Ascending aorta (tissue), 2 donors: ENCODE data around the gene ST14. TPM values are rescaled to one million over a fixed set of nuclear protein-coding genes. Genes with fewer than 3 reads are reported as not detected.
A peak's percentile ranks its signal among the peaks of the same experiment; 100 is the strongest.

ENCODE experiments used
- DNase-seq, 2 donors: peaks; one replicate each; pipeline ENCODE4 v3.0.0-alpha.2; 2019; ENCODE audit warnings: low spot score in 2 of 2
- H3K27ac ChIP-seq, 2 donors: fragments of 200-600 bp; sonication (generic); one replicate each; pipeline ENCODE4 v1.5.1; 2016 to 2017; ENCODE audit warnings: mild to moderate bottlenecking in 1 of 2
- H3K27me3 ChIP-seq: fragments of 200-600 bp; sonication (generic); one replicate; pipeline ENCODE4 v1.5.1; 2017
- H3K36me3 ChIP-seq, 2 donors: fragments of 200-600 bp; sonication (generic); one replicate each; pipeline ENCODE4 v1.5.1; 2016
- H3K4me1 ChIP-seq, 2 donors: fragments of 200-600 bp; sonication (generic); one replicate each; pipeline ENCODE4 v1.5.1; 2016 to 2017; ENCODE audit warnings: mild to moderate bottlenecking in 1 of 2
- H3K4me3 ChIP-seq, 2 donors: fragments of 200-600 bp; sonication (generic); one replicate each; pipeline ENCODE4 v1.5.1; 2016 to 2017; ENCODE audit warnings: mild to moderate bottlenecking in 1 of 2
- H3K9me3 ChIP-seq, 2 donors: fragments of 200-600 bp; sonication (generic); one replicate each; pipeline ENCODE4 v1.5.1; 2016
- intact Hi-C: fragments of 100-400 bp; cut with DNase I; formaldehyde crosslinking; loops from one replicate; pipeline ENCODE4 v1.15.1; 2023
- total RNA-seq: library from RNA; depleted of rRNA; stranded (reverse); fragments of >200 nt; gene quantifications from one replicate; pipeline ENCODE4 v1.1.0, GENCODE V29; 2016
- TF ChIP-seq, protein P1 (sequence below), 3 experiments: fragments of 200-600 bp in 2 of 3; fragments of 450-650 bp in 1 of 3; sonication (generic) in 2 of 3; IDR thresholded peaks; one replicate each; pipeline ENCODE4 v1.5.1; 2016 to 2019; ENCODE audit warnings: antibody characterized with exemption in 3 of 3, mild to moderate bottlenecking in 1 of 3, moderate library complexity in 1 of 3

Gene ST14
- total RNA-seq, 1 donor from 2014 or later = 5.4 TPM

DNA sequence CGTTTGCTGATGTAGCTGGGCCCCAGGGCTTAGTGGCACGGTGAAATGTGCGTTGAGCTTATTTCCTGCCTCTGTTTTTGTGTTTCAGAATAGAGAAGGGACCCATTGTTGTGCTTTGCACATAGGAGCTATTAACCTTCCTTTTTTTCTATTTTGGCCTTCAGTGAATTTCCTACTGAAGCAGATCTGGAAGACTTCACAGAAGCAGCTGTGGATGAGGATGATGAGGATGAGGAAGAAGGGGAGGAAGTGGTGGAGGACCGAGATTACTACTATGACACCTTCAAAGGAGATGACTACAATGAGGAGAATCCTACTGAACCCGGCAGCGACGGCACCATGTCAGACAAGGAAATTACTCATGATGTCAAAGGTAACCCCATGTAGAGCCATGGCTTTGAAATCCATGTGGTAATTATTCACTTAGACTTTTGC lies 37.4 kb upstream of the ST14 start:
- intact Hi-C loops = loop anchor here (5.0 to 10.0 kb wide), 2 partner anchors 295 to 793 kb away; partner anchors contain the start of gene SNX19
- Histone ChIP-seq H3K27ac (peak overlapping the region; percentile 46 to 50), H3K4me1 (peaks cover 0 to 21% of the 10 kb centered on the region in 2 donors), H3K27me3 (no peaks in the 10 kb centered on the region), H3K4me3 (no peak overlapping the region), H3K36me3 (peaks cover 23% of the 10 kb centered on the region in 2 donors), H3K9me3 (no peaks in the 10 kb centered on the region)
- TF ChIP-seq, protein P1, sequence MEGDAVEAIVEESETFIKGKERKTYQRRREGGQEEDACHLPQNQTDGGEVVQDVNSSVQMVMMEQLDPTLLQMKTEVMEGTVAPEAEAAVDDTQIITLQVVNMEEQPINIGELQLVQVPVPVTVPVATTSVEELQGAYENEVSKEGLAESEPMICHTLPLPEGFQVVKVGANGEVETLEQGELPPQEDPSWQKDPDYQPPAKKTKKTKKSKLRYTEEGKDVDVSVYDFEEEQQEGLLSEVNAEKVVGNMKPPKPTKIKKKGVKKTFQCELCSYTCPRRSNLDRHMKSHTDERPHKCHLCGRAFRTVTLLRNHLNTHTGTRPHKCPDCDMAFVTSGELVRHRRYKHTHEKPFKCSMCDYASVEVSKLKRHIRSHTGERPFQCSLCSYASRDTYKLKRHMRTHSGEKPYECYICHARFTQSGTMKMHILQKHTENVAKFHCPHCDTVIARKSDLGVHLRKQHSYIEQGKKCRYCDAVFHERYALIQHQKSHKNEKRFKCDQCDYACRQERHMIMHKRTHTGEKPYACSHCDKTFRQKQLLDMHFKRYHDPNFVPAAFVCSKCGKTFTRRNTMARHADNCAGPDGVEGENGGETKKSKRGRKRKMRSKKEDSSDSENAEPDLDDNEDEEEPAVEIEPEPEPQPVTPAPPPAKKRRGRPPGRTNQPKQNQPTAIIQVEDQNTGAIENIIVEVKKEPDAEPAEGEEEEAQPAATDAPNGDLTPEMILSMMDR (IDR thresholded peaks at IDR 0.05) = no peak
- no peak for DNase-seq

DNA sequence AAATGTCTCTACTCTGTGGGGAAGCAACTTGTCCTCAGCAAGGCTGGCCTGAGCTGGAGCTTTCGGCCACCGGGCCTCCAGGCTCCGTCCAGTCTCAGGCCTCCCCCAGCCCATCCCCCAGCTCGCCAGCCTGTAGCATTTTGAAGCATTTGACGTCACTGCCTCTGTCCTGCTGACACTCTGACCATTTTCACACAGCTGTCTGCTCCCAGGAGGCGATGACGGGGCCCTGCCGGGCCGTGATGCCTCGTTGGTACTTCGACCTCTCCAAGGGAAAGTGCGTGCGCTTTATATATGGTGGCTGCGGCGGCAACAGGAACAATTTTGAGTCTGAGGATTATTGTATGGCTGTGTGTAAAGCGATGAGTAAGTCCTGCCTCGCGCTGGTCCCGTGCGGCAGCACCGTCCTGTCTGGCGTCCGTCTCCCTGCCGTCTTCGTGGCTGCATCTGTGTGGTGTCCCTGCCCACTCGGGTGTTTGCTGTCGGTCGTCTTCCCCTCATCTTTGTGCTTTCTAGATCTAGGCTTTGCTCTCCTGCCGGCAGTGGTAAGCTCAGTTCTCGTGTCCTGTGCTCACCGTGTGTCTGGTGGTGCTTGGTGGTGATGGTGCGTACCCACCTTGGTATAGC lies 36.1 kb upstream of the ST14 start:
- no peak overlapping the region for H3K4me3 ChIP-seq
- TF ChIP-seq, protein P1 (IDR thresholded peaks at IDR 0.05) = no peak
- peak overlapping the region; percentile 60 to 67 for H3K27ac ChIP-seq
- intact Hi-C loops = loop anchor here (2.0 to 10.0 kb wide), 4 partner anchors 55 to 791 kb away; partner anchors contain the start of genes APLP2, PRDM10 and SNX19
- H3K9me3 ChIP-seq = no peaks in the 10 kb centered on the region
- H3K27me3 ChIP-seq = no peaks in the 10 kb centered on the region
- H3K36me3 ChIP-seq = peaks cover 36 to 37% of the 10 kb centered on the region in 2 donors
- no peak for DNase-seq
- H3K4me1 ChIP-seq = peaks cover 0 to 21% of the 10 kb centered on the region in 2 donors

DNA sequence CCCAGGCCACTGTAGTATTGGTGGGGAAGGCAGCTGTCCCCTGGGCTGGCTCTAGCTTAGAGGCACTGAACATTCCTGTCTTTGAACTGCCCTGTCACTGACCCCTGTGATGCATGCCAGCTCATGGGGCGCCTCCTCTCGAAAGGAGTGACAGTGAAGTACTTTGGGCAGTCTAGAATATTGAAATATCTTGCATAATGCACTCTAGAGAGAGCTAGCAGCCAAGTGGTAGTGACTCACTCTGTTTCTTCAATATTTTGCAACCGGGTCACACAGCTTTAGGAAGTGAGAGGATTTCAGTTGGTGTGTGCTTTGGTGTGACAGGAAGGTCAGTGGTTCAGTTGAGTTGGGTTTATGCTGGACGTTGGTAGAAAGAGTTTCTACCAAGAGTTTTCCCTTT lies 35.5 kb upstream of the ST14 start:
- peaks cover 42 to 43% of the 10 kb centered on the region in 2 donors for H3K36me3 ChIP-seq
- peak overlapping the region; percentile 60 to 74 for H3K27ac ChIP-seq
- H3K9me3 ChIP-seq = no peaks in the 10 kb centered on the region
- intact Hi-C loops = loop anchor here (2.0 to 10.0 kb wide), 4 partner anchors 55 to 791 kb away; partner anchors contain the start of genes APLP2, PRDM10 and SNX19
- peaks cover 0 to 21% of the 10 kb centered on the region in 2 donors for H3K4me1 ChIP-seq
- TF ChIP-seq, protein P1 (IDR thresholded peaks at IDR 0.05) = no peak
- H3K4me3 ChIP-seq = no peak overlapping the region
- H3K27me3 ChIP-seq = no peaks in the 10 kb centered on the region
- DNase-seq = peak; percentile 67 to 89

DNA sequence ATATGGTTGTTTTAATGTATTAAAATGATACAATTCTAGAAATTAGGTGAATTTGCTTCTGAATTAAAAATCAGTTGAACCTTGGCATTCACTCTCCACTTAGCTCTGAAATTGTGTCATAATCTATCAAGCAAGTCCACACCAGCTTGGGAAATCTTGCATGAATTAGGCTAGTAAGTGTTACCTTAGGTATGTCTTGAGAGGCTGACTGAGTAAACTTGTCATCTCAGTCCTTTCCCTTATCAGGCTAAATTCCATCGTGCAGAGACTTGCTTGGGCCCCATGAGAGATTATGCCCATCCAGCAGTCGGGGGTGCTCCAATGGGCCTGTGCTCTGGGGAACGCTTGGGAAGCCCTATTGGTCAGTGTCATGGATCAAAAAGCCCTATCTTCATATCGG lies 33.9 kb upstream of the ST14 start:
- Histone ChIP-seq H3K4me1 (peaks cover 0 to 21% of the 10 kb centered on the region in 2 donors), H3K36me3 (peaks cover 54 to 58% of the 10 kb centered on the region in 2 donors), H3K27ac (no peak overlapping the region), H3K9me3 (no peaks in the 10 kb centered on the region), H3K27me3 (no peaks in the 10 kb centered on the region), H3K4me3 (no peak overlapping the region)
- TF ChIP-seq, protein P1 (IDR thresholded peaks at IDR 0.05) = no peak
- intact Hi-C loops = loop anchor here (2.0 to 10.0 kb wide), 3 partner anchors 57 to 789 kb away; partner anchors contain the start of genes APLP2, PRDM10 and SNX19
- DNase-seq = no peak

DNA sequence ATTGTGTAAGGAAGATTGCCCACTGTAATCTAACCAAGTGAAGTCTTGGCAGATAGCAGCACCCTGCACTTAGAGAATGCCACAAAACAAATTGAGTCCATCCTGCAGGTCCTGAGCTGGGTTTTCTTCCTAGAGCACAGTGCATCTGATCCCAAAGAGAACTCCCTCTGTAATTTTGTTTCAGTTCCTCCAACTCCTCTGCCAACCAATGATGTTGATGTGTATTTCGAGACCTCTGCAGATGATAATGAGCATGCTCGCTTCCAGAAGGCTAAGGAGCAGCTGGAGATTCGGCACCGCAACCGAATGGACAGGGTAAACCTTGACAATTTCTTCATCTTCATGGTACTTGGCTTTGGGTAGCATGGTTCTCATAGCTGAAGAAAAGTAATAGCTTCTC lies 33.1 kb upstream of the ST14 start:
- intact Hi-C loops = loop anchor here (10.0 kb wide), 1 partner anchor 788 kb away; the partner anchor contains the start of gene SNX19
- Histone ChIP-seq H3K36me3 (peaks cover 63 to 67% of the 10 kb centered on the region in 2 donors), H3K27ac (no peak overlapping the region), H3K4me3 (no peak overlapping the region), H3K4me1 (peaks cover 0 to 18% of the 10 kb centered on the region in 2 donors), H3K27me3 (no peaks in the 10 kb centered on the region), H3K9me3 (no peaks in the 10 kb centered on the region)
- TF ChIP-seq, protein P1 (IDR thresholded peaks at IDR 0.05) = no peak
- DNase-seq = no peak
